ENCODE data around the gene EIF2B4. TPM values are rescaled to one million over a fixed set of nuclear protein-coding genes. Genes with fewer than 3 reads are reported as not detected.

The EIF2B4 gene
- total RNA-seq, 1 experiment from 2014 or later = 67.2 TPM

- peaks cover 7 to 33% (median 25%) of the 10 kb centered on the region in 3 experiments; a peak in 6 of 7 replicates for H3K36me3 Mint-ChIP-seq (ENCODE audit: insufficient read depth in 1 of 3, low read depth in 3 of 3)
- H3K27me3 Mint-ChIP-seq (ENCODE audit: low read depth) = no peaks in the 10 kb centered on the region; the same call in 1 of the 2 replicates
- no peak overlapping the region for H3K23ac ChIP-seq (ENCODE audit: insufficient read length, low read depth, low read length)
- peaks cover 4 to 11% of the 10 kb centered on the region in 2 experiments; a peak in 2 of 5 replicates for H3K9me3 Mint-ChIP-seq
- H2BK5ac ChIP-seq (ENCODE audit: insufficient read length, low read length) = no peak overlapping the region
- H3K14ac ChIP-seq (ENCODE audit: insufficient read depth, low read length) = no peak overlapping the region
- H4K91ac ChIP-seq (ENCODE audit: insufficient read length, low read depth, low read length) = no peak overlapping the region
- H3T11ph ChIP-seq (ENCODE audit: low read length) = no peak overlapping the region
- no peak overlapping the region for H3K27ac ChIP-seq (ENCODE audit: insufficient read length, low read depth, low read length)
- H4K8ac ChIP-seq (replicated peaks; ENCODE audit: insufficient read length, low read depth, low read length) = no peak overlapping the region
- H3K4me1 ChIP-seq (ENCODE audit: insufficient read depth, low read length) = no peaks in the 10 kb centered on the region
- H4K20me1 ChIP-seq (ENCODE audit: control insufficient read depth, insufficient read depth, insufficient read length) = no peaks in the 10 kb centered on the region
- H3K4me2 ChIP-seq (ENCODE audit: insufficient read depth, insufficient read length, low read length) = peak overlapping the region; percentile 74
- peaks cover 9% of the 10 kb centered on the region for H3K23me2 ChIP-seq (ENCODE audit: insufficient read length, low read depth, low read length, poor library complexity, severe bottlenecking)
- no peak overlapping the region for H2BK15ac ChIP-seq (ENCODE audit: low read depth, low read length)
- H3K18ac ChIP-seq (ENCODE audit: insufficient read length, low read depth, low read length) = no peak overlapping the region
- H3K9ac ChIP-seq (ENCODE audit: extremely low read depth, insufficient read length, low read length) = peak overlapping the region; percentile 19
- H3K27me3 ChIP-seq (ENCODE audit: insufficient read depth, low read length) = no peaks in the 10 kb centered on the region
- no peak overlapping the region for H4K5ac ChIP-seq (ENCODE audit: insufficient read length, low read depth, low read length)
- no peaks in the 10 kb centered on the region for H3K9me3 ChIP-seq (ENCODE audit: control insufficient read depth, low read depth, low read length)
- H3K56ac ChIP-seq (ENCODE audit: insufficient read length, low read depth, low read length) = no peak overlapping the region
- H2BK120ac ChIP-seq (ENCODE audit: low read depth, low read length, poor library complexity, severe bottlenecking) = no peak overlapping the region
- H3K4ac ChIP-seq (ENCODE audit: low read depth, low read length) = no peak overlapping the region
- WGBS (ENCODE audit: extremely low coverage, insufficient read length, low lambda C conversion rate) = 100% methylated on average over 1 of the region's 16 CpGs
- peak; percentile 75 for TF ChIP-seq CTCF (conservative IDR thresholded peaks at IDR 0.05)
- no peak overlapping the region for H2BK20ac ChIP-seq (ENCODE audit: low read depth, low read length, poor library complexity, severe bottlenecking)
- peaks cover 18 to 20% of the 10 kb centered on the region in 2 experiments for H3K4me1 Mint-ChIP-seq
- H2BK12ac ChIP-seq (ENCODE audit: insufficient read length, low read depth, low read length) = no peak overlapping the region
- H2AFZ ChIP-seq (ENCODE audit: low read length) = no peak overlapping the region
- peaks cover 37% of the 10 kb centered on the region; the same call in 1 of the 2 replicates for H3K79me2 ChIP-seq (ENCODE audit: insufficient read depth, low read length)
- H3K79me1 ChIP-seq (ENCODE audit: insufficient read depth, low read depth, low read length, poor library complexity, severe bottlenecking) = peaks cover 3% of the 10 kb centered on the region
- H2AK5ac ChIP-seq (ENCODE audit: insufficient read length, low read length) = no peak overlapping the region
- peak overlapping the region; percentile 89 to 93 for H3K4me3 Mint-ChIP-seq
- DNase-seq = peak; percentile 60
- H3K27ac Mint-ChIP-seq = peak overlapping the region; percentile 61 to 93 (median 79); a peak in 4 of 7 replicates
Observed at GRCh38 chr2:27407798-27408491, 37.8 kb upstream of the EIF2B4 start.
